Measurements from ENCODE around the gene SCRG1.

Gene SCRG1

GRCh38 chr4:173362666-173363065 lies 36.2 kb downstream of the SCRG1 start:
- H3K27me3 Mint-ChIP-seq, result no peaks in the 10 kb centered on the region
- DNase-seq (ENCODE audit: low spot score in 2 of 2) (no peak), ATAC-seq (ENCODE audit: low read depth) (no peak)
- no peaks in the 10 kb centered on the region for H3K4me1 Mint-ChIP-seq
- no peak overlapping the region for H3K4me3 Mint-ChIP-seq
- no peaks in the 10 kb centered on the region for H3K36me3 Mint-ChIP-seq
- no peak overlapping the region for H3K27ac Mint-ChIP-seq
- H3K9me3 Mint-ChIP-seq, result no peaks in the 10 kb centered on the region

GRCh38 chr4:173360587-173361221 lies 38.2 kb downstream of the SCRG1 start:
- H3K27ac Mint-ChIP-seq, result no peak overlapping the region
- no peak for ATAC-seq (ENCODE audit: low read depth)
- H3K27me3 Mint-ChIP-seq, result no peaks in the 10 kb centered on the region
- no peak for DNase-seq (ENCODE audit: low spot score in 2 of 2)
- no peaks in the 10 kb centered on the region for H3K4me1 Mint-ChIP-seq
- no peak overlapping the region for H3K4me3 Mint-ChIP-seq
- H3K36me3 Mint-ChIP-seq, result no peaks in the 10 kb centered on the region
- H3K9me3 Mint-ChIP-seq, result no peaks in the 10 kb centered on the region

- no peaks in the 10 kb centered on the region for H3K4me1 Mint-ChIP-seq
- no peak for ATAC-seq (ENCODE audit: low read depth)
Measured at GRCh38 chr4:173357939-173358338, 41.0 kb downstream of the SCRG1 start.

GRCh38 chr4:173347467-173347866 lies 51.4 kb downstream of the SCRG1 start:
- Mint-ChIP-seq H3K4me3 (no peak overlapping the region), H3K9me3 (no peaks in the 10 kb centered on the region), H3K27ac (no peak overlapping the region), H3K27me3 (no peaks in the 10 kb centered on the region), H3K4me1 (peaks cover 5% of the 10 kb centered on the region), H3K36me3 (no peaks in the 10 kb centered on the region)
- no peak for ATAC-seq (ENCODE audit: low read depth)
- DNase-seq (ENCODE audit: low spot score in 2 of 2), result no peak

More at GRCh38 chr4:173357939-173358338, 41.0 kb downstream of the SCRG1 start:
- no peak overlapping the region for H3K27ac Mint-ChIP-seq
- DNase-seq (ENCODE audit: low spot score in 2 of 2), result no peak
- no peaks in the 10 kb centered on the region for H3K9me3 Mint-ChIP-seq
- H3K36me3 Mint-ChIP-seq, result no peaks in the 10 kb centered on the region
- H3K27me3 Mint-ChIP-seq, result no peaks in the 10 kb centered on the region
- no peak overlapping the region for H3K4me3 Mint-ChIP-seq

- Mint-ChIP-seq H3K4me3 (no peak overlapping the region), H3K27me3 (no peaks in the 10 kb centered on the region), H3K9me3 (no peaks in the 10 kb centered on the region), H3K4me1 (peaks cover 5% of the 10 kb centered on the region), H3K36me3 (no peaks in the 10 kb centered on the region), H3K27ac (no peak overlapping the region)
- no peak for DNase-seq (ENCODE audit: low spot score in 2 of 2)
- no peak for ATAC-seq (ENCODE audit: low read depth)
Measured at GRCh38 chr4:173346074-173346473, 52.8 kb downstream of the SCRG1 start.

GRCh38 chr4:173345648-173346047 lies 53.3 kb downstream of the SCRG1 start:
- no peak overlapping the region for H3K27ac Mint-ChIP-seq
- H3K27me3 Mint-ChIP-seq, result no peaks in the 10 kb centered on the region
- no peak overlapping the region for H3K4me3 Mint-ChIP-seq
- DNase-seq (ENCODE audit: low spot score in 2 of 2) (no peak), ATAC-seq (ENCODE audit: low read depth) (peak; percentile 39)
- no peaks in the 10 kb centered on the region for H3K36me3 Mint-ChIP-seq
- no peaks in the 10 kb centered on the region for H3K9me3 Mint-ChIP-seq
- H3K4me1 Mint-ChIP-seq, result peaks cover 5% of the 10 kb centered on the region

GRCh38 chr4:173343832-173344397 lies 55.0 kb downstream of the SCRG1 start:
- no peaks in the 10 kb centered on the region for H3K27me3 Mint-ChIP-seq
- no peak overlapping the region for H3K27ac Mint-ChIP-seq
- DNase-seq (ENCODE audit: low spot score in 2 of 2) (no peak), ATAC-seq (ENCODE audit: low read depth) (no peak)
- no peaks in the 10 kb centered on the region for H3K9me3 Mint-ChIP-seq
- H3K4me3 Mint-ChIP-seq, result no peak overlapping the region
- H3K4me1 Mint-ChIP-seq, result peaks cover 5% of the 10 kb centered on the region
- H3K36me3 Mint-ChIP-seq, result no peaks in the 10 kb centered on the region

GRCh38 chr4:173337463-173337862 lies 61.5 kb downstream of the SCRG1 start:
- Mint-ChIP-seq H3K9me3 (no peaks in the 10 kb centered on the region), H3K27me3 (peaks cover 4% of the 10 kb centered on the region), H3K27ac (no peak overlapping the region), H3K4me1 (peaks cover 13% of the 10 kb centered on the region), H3K4me3 (no peak overlapping the region), H3K36me3 (peaks cover 2% of the 10 kb centered on the region)
- DNase-seq (ENCODE audit: low spot score in 2 of 2) (no peak), ATAC-seq (ENCODE audit: low read depth) (no peak)

- H3K27ac Mint-ChIP-seq, result peak overlapping the region; percentile 99
- peaks cover 4% of the 10 kb centered on the region for H3K27me3 Mint-ChIP-seq
- peaks cover 17% of the 10 kb centered on the region for H3K4me1 Mint-ChIP-seq
- H3K36me3 Mint-ChIP-seq, result peaks cover 6% of the 10 kb centered on the region
- peak overlapping the region; percentile 94 for H3K4me3 Mint-ChIP-seq
- ATAC-seq (ENCODE audit: low read depth) (no peak), DNase-seq (ENCODE audit: low spot score in 2 of 2) (peak; percentile 7 to 13)
- no peaks in the 10 kb centered on the region for H3K9me3 Mint-ChIP-seq
Measured at GRCh38 chr4:173334891-173335752, 63.8 kb downstream of the SCRG1 start.

Measured in memory B cell (primary cell).